H9 (cell line): ENCODE data around the gene IL15RA. TPM values are rescaled to one million over a fixed set of nuclear protein-coding genes. Genes with fewer than 3 reads are reported as not detected.

Source experiments
- DNase-seq: peaks from one replicate; pipeline ENCODE4 v3.0.0-alpha.2; 2017
- H2AFZ ChIP-seq: one replicate; pipeline ENCODE4 v1.6.1; 2013; ENCODE audit warnings: mild to moderate bottlenecking, low read length, control low read depth, moderate library complexity
- H2AK5ac ChIP-seq: 2 replicates; pipeline ENCODE4 v1.6.1; 2013; ENCODE audit warnings: low read length, control low read depth, mixed read lengths; ENCODE audit not compliant: insufficient read length
- H2BK120ac ChIP-seq: one replicate; pipeline ENCODE4 v1.6.1; 2013; ENCODE audit warnings: low read depth, mild to moderate bottlenecking, low read length, control low read depth, inconsistent platforms; ENCODE audit not compliant: poor library complexity, severe bottlenecking
- H2BK12ac ChIP-seq: 2 replicates; pipeline ENCODE4 v1.6.1; 2013; ENCODE audit warnings: low read length, control low read depth, mixed read lengths, low read depth; ENCODE audit not compliant: insufficient read length
- H2BK15ac ChIP-seq: 2 replicates; pipeline ENCODE4 v1.6.1; 2013; ENCODE audit warnings: low read depth, low read length, control low read depth
- H2BK20ac ChIP-seq: one replicate; pipeline ENCODE4 v1.6.1; 2013; ENCODE audit warnings: low read depth, mild to moderate bottlenecking, low read length, control low read depth, inconsistent platforms; ENCODE audit not compliant: poor library complexity, severe bottlenecking
- H2BK5ac ChIP-seq: 2 replicates; pipeline ENCODE4 v1.6.1; 2013; ENCODE audit warnings: low read length, control low read depth, mixed read lengths; ENCODE audit not compliant: insufficient read length
- H3K14ac ChIP-seq: 2 replicates; pipeline ENCODE4 v1.6.1; 2013; ENCODE audit warnings: low read length, control low read depth; ENCODE audit not compliant: insufficient read depth
- H3K18ac ChIP-seq: 2 replicates; pipeline ENCODE4 v1.6.1; 2013; ENCODE audit warnings: low read depth, mild to moderate bottlenecking, mixed read lengths, low read length, control low read depth; ENCODE audit not compliant: insufficient read length
- H3K23ac ChIP-seq: 2 replicates; pipeline ENCODE4 v1.6.1; 2013; ENCODE audit warnings: low read length, control low read depth, mixed read lengths, low read depth; ENCODE audit not compliant: insufficient read length
- H3K23me2 ChIP-seq: 2 replicates; pipeline ENCODE4 v1.6.1; 2013; ENCODE audit warnings: low read depth, mild to moderate bottlenecking, mixed read lengths, low read length, control low read depth; ENCODE audit not compliant: insufficient read length, poor library complexity, severe bottlenecking
- H3K27ac ChIP-seq: 2 replicates; pipeline ENCODE4 v1.5.1; 2013; ENCODE audit warnings: low read length, control low read depth, mixed read lengths, low read depth; ENCODE audit not compliant: insufficient read length
- H3K27me3 ChIP-seq: 2 replicates; pipeline ENCODE4 v1.6.1; 2013; ENCODE audit warnings: low read length, control low read depth, inconsistent platforms; ENCODE audit not compliant: insufficient read depth
- H3K4ac ChIP-seq: 2 replicates; pipeline ENCODE4 v1.6.1; 2013; ENCODE audit warnings: low read depth, mild to moderate bottlenecking, control low read depth, inconsistent platforms, low read length, moderate library complexity
- H3K4me1 ChIP-seq: 2 replicates; pipeline ENCODE4 v1.6.1; 2013; ENCODE audit warnings: low read length, control low read depth, inconsistent platforms; ENCODE audit not compliant: insufficient read depth
- H3K4me2 ChIP-seq: 2 replicates; pipeline ENCODE4 v1.6.1; 2013; ENCODE audit warnings: low read length, control low read depth, mixed read lengths; ENCODE audit not compliant: insufficient read length, insufficient read depth
- H3K56ac ChIP-seq: 2 replicates; pipeline ENCODE4 v1.6.1; 2013; ENCODE audit warnings: low read depth, mild to moderate bottlenecking, mixed read lengths, low read length, control low read depth; ENCODE audit not compliant: insufficient read length
- H3K79me1 ChIP-seq: 2 replicates; pipeline ENCODE4 v1.6.1; 2013; ENCODE audit warnings: low read depth, mild to moderate bottlenecking, moderate library complexity, low read length, control low read depth, inconsistent platforms; ENCODE audit not compliant: insufficient read depth, poor library complexity, severe bottlenecking
- H3K79me2 ChIP-seq: 2 replicates; pipeline ENCODE4 v1.6.1; 2013; ENCODE audit warnings: low read length, control low read depth, inconsistent platforms; ENCODE audit not compliant: insufficient read depth
- H3K9ac ChIP-seq: 2 replicates; pipeline ENCODE4 v1.6.1; 2013; ENCODE audit warnings: low read length, control low read depth, mixed read lengths; ENCODE audit not compliant: insufficient read length; ENCODE audit errors: extremely low read depth
- H3K9me3 ChIP-seq: one replicate; pipeline ENCODE4 v1.6.1; 2013; ENCODE audit warnings: low read depth, low read length, inconsistent platforms; ENCODE audit not compliant: control insufficient read depth
- H3T11ph ChIP-seq: one replicate; pipeline ENCODE4 v1.6.1; 2013; ENCODE audit warnings: mild to moderate bottlenecking, low read length, control low read depth, inconsistent platforms
- H4K20me1 ChIP-seq: one replicate; pipeline ENCODE4 v1.6.1; 2013; ENCODE audit not compliant: control insufficient read depth, insufficient read length, insufficient read depth
- H4K5ac ChIP-seq: 2 replicates; pipeline ENCODE4 v1.6.1; 2013; ENCODE audit warnings: low read depth, mild to moderate bottlenecking, mixed read lengths, low read length, control low read depth; ENCODE audit not compliant: insufficient read length
- H4K8ac ChIP-seq: replicated peaks from 2 replicates; pipeline ENCODE4 v1.6.1; 2013; ENCODE audit warnings: low read length, control low read depth, mixed read lengths, low read depth; ENCODE audit not compliant: insufficient read length
- H4K91ac ChIP-seq: 2 replicates; pipeline ENCODE4 v1.6.1; 2013; ENCODE audit warnings: low read depth, mild to moderate bottlenecking, moderate library complexity, mixed read lengths, low read length, control low read depth; ENCODE audit not compliant: insufficient read length
- H3K27ac Mint-ChIP-seq, 3 experiments: 2 replicates in 2 of 3; 3 replicates in 1 of 3; pipeline ENCODE4 v1.8.0; 2020 to 2021; ENCODE audit warnings: mixed read lengths in 3 of 3, mild to moderate bottlenecking in 1 of 3, moderate library complexity in 1 of 3
- H3K27me3 Mint-ChIP-seq: 2 replicates; pipeline ENCODE4 v1.8.0; 2021; ENCODE audit warnings: low read depth, mild to moderate bottlenecking, moderate library complexity, mixed read lengths
- H3K36me3 Mint-ChIP-seq, 3 experiments: 2 replicates in 2 of 3; 3 replicates in 1 of 3; pipeline ENCODE4 v1.8.0; 2020 to 2021; ENCODE audit warnings: low read depth in 3 of 3, mixed read lengths in 3 of 3; ENCODE audit not compliant: insufficient read depth in 1 of 3
- H3K4me1 Mint-ChIP-seq, 2 experiments: 2 replicates each; pipeline ENCODE4 v1.8.0; 2020; ENCODE audit warnings: mixed read lengths in 2 of 2
- H3K4me3 Mint-ChIP-seq, 2 experiments: 2 replicates in 1 of 2; 3 replicates in 1 of 2; pipeline ENCODE4 v1.8.0; 2020 to 2021; ENCODE audit warnings: mild to moderate bottlenecking in 2 of 2, mixed read lengths in 2 of 2, moderate library complexity in 1 of 2
- H3K9me3 Mint-ChIP-seq, 2 experiments: 2 replicates in 1 of 2; 3 replicates in 1 of 2; pipeline ENCODE4 v1.8.0; 2020; ENCODE audit warnings: mild to moderate bottlenecking in 2 of 2, mixed read lengths in 2 of 2, moderate library complexity in 1 of 2
- total RNA-seq: library from RNA; stranded (reverse); gene quantifications from 2 replicates; pipeline ENCODE4 v1.2.1, GENCODE V29; 2021
- TF ChIP-seq, protein P1 (sequence below): fragments of 200-600 bp; sonication (generic); conservative IDR thresholded peaks from 3 replicates; pipeline ENCODE4 v1.8.0; 2021; ENCODE audit warnings: antibody characterized with exemption, mild to moderate bottlenecking

IL15RA gene
- total RNA-seq, 1 experiment from 2014 or later = 0.31 TPM

DNA sequence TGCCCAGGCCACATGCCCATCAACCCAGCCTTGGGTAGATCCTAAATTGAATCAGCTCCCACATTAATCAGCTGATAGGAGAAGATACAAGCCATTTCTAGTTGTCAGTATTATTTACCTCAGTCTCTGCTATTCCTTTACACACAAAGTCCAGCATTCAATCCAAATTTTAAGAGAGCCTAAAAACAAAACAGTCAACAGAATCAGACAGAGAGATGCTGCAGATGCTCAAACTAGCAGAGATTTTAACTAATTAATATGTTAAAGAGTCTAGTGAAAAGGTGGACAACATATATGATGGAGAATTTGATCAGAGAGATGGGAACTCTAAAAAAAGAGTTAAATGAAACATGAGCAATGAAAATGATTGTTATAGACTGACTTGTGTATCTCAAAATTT lies 14.4 kb upstream of the IL15RA start:
- Mint-ChIP-seq H3K36me3 (peaks cover 0 to 24% (median 5%) of the 10 kb centered on the region in 3 experiments; a peak in 4 of 7 replicates), H3K4me1 (peaks cover 5 to 9% of the 10 kb centered on the region in 2 experiments)
- no peak overlapping the region for H3K4ac ChIP-seq

More for the DNA sequence above, 14.4 kb upstream of the IL15RA start:
- Mint-ChIP-seq H3K4me3 (no peak overlapping the region), H3K27ac (no peak overlapping the region), H3K27me3 (no peaks in the 10 kb centered on the region; the same call in 1 of the 2 replicates), H3K9me3 (peaks cover 24 to 35% of the 10 kb centered on the region in 2 experiments)
- Histone ChIP-seq H2BK15ac (no peak overlapping the region), H3K27me3 (no peaks in the 10 kb centered on the region), H2BK120ac (no peak overlapping the region), H4K20me1 (no peaks in the 10 kb centered on the region), H3K79me2 (no peaks in the 10 kb centered on the region), H4K5ac (no peak overlapping the region), H3K4me2 (no peak overlapping the region), H3T11ph (no peak overlapping the region), H2BK12ac (no peak overlapping the region), H3K27ac (no peak overlapping the region), H2BK20ac (no peak overlapping the region), H3K4me1 (peaks cover 2% of the 10 kb centered on the region; the same call in 1 of the 2 replicates), H2AFZ (no peak overlapping the region), H3K56ac (no peak overlapping the region), H2AK5ac (no peak overlapping the region), H4K8ac (no peak overlapping the region), H2BK5ac (no peak overlapping the region), H4K91ac (no peak overlapping the region), H3K18ac (no peak overlapping the region), H3K79me1 (no peaks in the 10 kb centered on the region), H3K23me2 (no peaks in the 10 kb centered on the region), H3K14ac (no peak overlapping the region), H3K23ac (no peak overlapping the region), H3K9me3 (no peaks in the 10 kb centered on the region), H3K9ac (no peak overlapping the region)
- TF ChIP-seq, protein P1, sequence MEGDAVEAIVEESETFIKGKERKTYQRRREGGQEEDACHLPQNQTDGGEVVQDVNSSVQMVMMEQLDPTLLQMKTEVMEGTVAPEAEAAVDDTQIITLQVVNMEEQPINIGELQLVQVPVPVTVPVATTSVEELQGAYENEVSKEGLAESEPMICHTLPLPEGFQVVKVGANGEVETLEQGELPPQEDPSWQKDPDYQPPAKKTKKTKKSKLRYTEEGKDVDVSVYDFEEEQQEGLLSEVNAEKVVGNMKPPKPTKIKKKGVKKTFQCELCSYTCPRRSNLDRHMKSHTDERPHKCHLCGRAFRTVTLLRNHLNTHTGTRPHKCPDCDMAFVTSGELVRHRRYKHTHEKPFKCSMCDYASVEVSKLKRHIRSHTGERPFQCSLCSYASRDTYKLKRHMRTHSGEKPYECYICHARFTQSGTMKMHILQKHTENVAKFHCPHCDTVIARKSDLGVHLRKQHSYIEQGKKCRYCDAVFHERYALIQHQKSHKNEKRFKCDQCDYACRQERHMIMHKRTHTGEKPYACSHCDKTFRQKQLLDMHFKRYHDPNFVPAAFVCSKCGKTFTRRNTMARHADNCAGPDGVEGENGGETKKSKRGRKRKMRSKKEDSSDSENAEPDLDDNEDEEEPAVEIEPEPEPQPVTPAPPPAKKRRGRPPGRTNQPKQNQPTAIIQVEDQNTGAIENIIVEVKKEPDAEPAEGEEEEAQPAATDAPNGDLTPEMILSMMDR = no peak
- no peak for DNase-seq
